Activated effector memory CD4-positive, alpha-beta T cell treated with Interleukin-2 at 50 U/mL for 16 hours (primary cell): ENCODE measurements around the gene ZNF892.
"Not testable (repeated sequence)": the region's sequence is repeated elsewhere in the genome, so short reads cannot be mapped to it uniquely, and the experiment has no call there.

ENCODE experiments used
- DNase-seq: peaks from one replicate; pipeline ENCODE4 v3.0.0-alpha.2; 2020

ZNF892 gene

GRCh38 chr2:95231723-95232122 lies 24.4 kb downstream of the ZNF892 start:
- no peak for DNase-seq

GRCh38 chr2:95232232-95232631 lies 24.9 kb downstream of the ZNF892 start:
- no peak for DNase-seq

GRCh38 chr2:95234286-95234785 lies 27.0 kb downstream of the ZNF892 start:
- DNase-seq = no peak

- no peak for DNase-seq
Observed at GRCh38 chr2:95234816-95235215, 27.5 kb downstream of the ZNF892 start.

GRCh38 chr2:95238131-95238530 lies 30.8 kb downstream of the ZNF892 start:
- no peak for DNase-seq

GRCh38 chr2:95240091-95240490 lies 32.8 kb downstream of the ZNF892 start:
- DNase-seq = no peak

- no peak for DNase-seq
Observed at GRCh38 chr2:95240556-95240955, 33.2 kb downstream of the ZNF892 start.

- DNase-seq = not testable (repeated sequence)
Observed at GRCh38 chr2:95242084-95242483, 34.8 kb downstream of the ZNF892 start.
